Activated gamma-delta T cell treated with Interleukin-2 at 50 U/mL for 16 hours (primary cell): Measurements from ENCODE around the gene SPEM3.
"Not testable (repeated sequence)": the region's sequence is repeated elsewhere in the genome, so short reads cannot be mapped to it uniquely, and the experiment has no call there.

Source experiments
- DNase-seq: peaks from one replicate; pipeline ENCODE4 v3.0.0-alpha.2; 2020

The SPEM3 gene

GRCh38 chr17:7475764-7476422 lies 47.2 kb downstream of the SPEM3 start:
- no peak for DNase-seq

GRCh38 chr17:7476494-7476893 lies 47.8 kb downstream of the SPEM3 start:
- DNase-seq, result no peak

- DNase-seq, result no peak
These were observed 48.3 kb downstream of the SPEM3 start for GRCh38 chr17:7476951-7477350.

GRCh38 chr17:7477392-7478275 lies 49.0 kb downstream of the SPEM3 start:
- DNase-seq, result no peak

- peak; percentile 64 for DNase-seq
These were observed 49.9 kb downstream of the SPEM3 start for GRCh38 chr17:7478276-7479212.

GRCh38 chr17:7479213-7480088 lies 50.8 kb downstream of the SPEM3 start, which contains the start of gene ZBTB4:
Gene ZBTB4 (minus strand): TSS chr17:7479631. CDS start chr17:7466801, 12,830 bp downstream.
- peak; percentile 64 for DNase-seq

GRCh38 chr17:7480089-7480384 lies 51.4 kb downstream of the SPEM3 start:
- no peak for DNase-seq

GRCh38 chr17:7481275-7481674 lies 52.6 kb downstream of the SPEM3 start, which contains the start of gene SLC35G6:
Gene SLC35G6 (plus strand): TSS chr17:7481446. CDS start chr17:7481517, 71 bp downstream.
- not testable (repeated sequence) for DNase-seq

GRCh38 chr17:7481842-7482741 lies 53.4 kb downstream of the SPEM3 start:
- not testable (repeated sequence) for DNase-seq
